SK-N-SH (cell line): Measurements from ENCODE around the gene CADM2. TPM values are rescaled to one million over a fixed set of nuclear protein-coding genes. Genes with fewer than 3 reads are reported as not detected.

Source experiments
- CTCF ChIA-PET: fragments of 300-600, 350-600 bp; formaldehyde crosslinking; extraction: SDS; loops from one replicate; lab custom pipeline; 2021; lab: Yijun Ruan, JAX
- POLR2A ChIA-PET: fragments of 350-600 bp; sonication (Branson Sonifier 250); formaldehyde crosslinking; extraction: SDS; loops from one replicate; lab custom pipeline; 2020; ENCODE audit warnings: antibody characterized with exemption, inconsistent platforms; lab: Yijun Ruan, JAX
- DNase-seq: peaks from one replicate; pipeline ENCODE4 v3.0.0; 2012
- H2AFZ ChIP-seq: fragments of 200-600 bp; sonication (generic); 2 replicates; pipeline ENCODE4 v1.8.1; 2016; ENCODE audit warnings: antibody characterized with exemption, mild to moderate bottlenecking, low read depth
- H3F3A ChIP-seq: fragments of 200-600 bp; sonication (generic); replicated peaks from 2 replicates; pipeline ENCODE3; 2016; ENCODE audit warnings: antibody characterized with exemption, mild to moderate bottlenecking; ENCODE audit not compliant: insufficient read depth
- H3K27ac ChIP-seq, 2 experiments: fragments of 200-500 bp in 1 of 2; fragments of 200-600 bp in 1 of 2; sonication (Bioruptor generic) in 1 of 2; sonication (generic), shearing (Covaris generic) in 1 of 2; 2 replicates each; pipeline versions ENCODE4 v1.5.1 to v1.6.1; 2014 to 2016; ENCODE audit warnings: low read depth in 2 of 2, inconsistent platforms in 1 of 2, low read length in 1 of 2, mild to moderate bottlenecking in 1 of 2, mixed read lengths in 1 of 2
- H3K27me3 ChIP-seq: fragments of 200-600 bp; sonication (generic), shearing (Covaris generic); 2 replicates; pipeline ENCODE4 v1.6.1; 2016; ENCODE audit warnings: mixed run types; ENCODE audit not compliant: insufficient read depth
- H3K36me3 ChIP-seq, 2 experiments: fragments of 200-500 bp in 1 of 2; fragments of 200-600 bp in 1 of 2; sonication (Bioruptor generic) in 1 of 2; sonication (generic) in 1 of 2; replicated peaks in 1 of 2; 2 replicates each; pipeline versions ENCODE3 to v1.5.1; 2014 to 2016; ENCODE audit warnings: low read length in 1 of 2, mild to moderate bottlenecking in 1 of 2; ENCODE audit not compliant: insufficient read depth in 2 of 2, control insufficient read depth in 1 of 2
- H3K4me1 ChIP-seq, 2 experiments: fragments of 200-500 bp in 1 of 2; fragments of 200-600 bp in 1 of 2; sonication (Bioruptor generic) in 1 of 2; sonication (generic), shearing (Covaris generic) in 1 of 2; 2 replicates each; pipeline versions ENCODE4 v1.5.1 to v1.6.1; 2014 to 2016; ENCODE audit warnings: low read depth in 1 of 2, low read length in 1 of 2, mixed run types in 1 of 2; ENCODE audit not compliant: insufficient read depth in 2 of 2, control insufficient read depth in 1 of 2
- H3K4me2 ChIP-seq: fragments of 200-600 bp; sonication (generic), shearing (Covaris generic); 2 replicates; pipeline ENCODE4 v1.6.1; 2017; ENCODE audit warnings: mixed run types
- H3K4me3 ChIP-seq, 2 experiments: fragments of 200-500 bp in 1 of 2; fragments of 200-600 bp in 1 of 2; sonication (Bioruptor generic) in 1 of 2; sonication (generic), shearing (Covaris generic) in 1 of 2; 2 replicates each; pipeline versions ENCODE4 v1.5.1 to v1.8.1; 2014 to 2016; ENCODE audit warnings: low read depth in 2 of 2, inconsistent platforms in 1 of 2, low read length in 1 of 2, mild to moderate bottlenecking in 1 of 2, mixed read lengths in 1 of 2, moderate library complexity in 1 of 2
- H3K79me2 ChIP-seq: fragments of 200-600 bp; sonication (generic); 2 replicates; pipeline ENCODE4 v1.8.1; 2017; ENCODE audit warnings: mild to moderate bottlenecking; ENCODE audit not compliant: insufficient read depth
- H3K9ac ChIP-seq: fragments of 200-600 bp; sonication (generic); 2 replicates; pipeline ENCODE4 v1.6.1; 2017; ENCODE audit warnings: mixed run types
- H3K9me2 ChIP-seq: fragments of 200-600 bp; sonication (generic); 2 replicates; pipeline ENCODE4 v1.6.1; 2017; ENCODE audit warnings: mixed run types
- H3K9me3 ChIP-seq: fragments of 200-600 bp; sonication (generic); 2 replicates; pipeline ENCODE4 v1.6.1; 2017; ENCODE audit warnings: mixed run types, mild to moderate bottlenecking, moderate library complexity
- H4K20me1 ChIP-seq: fragments of 200-600 bp; sonication (generic); 2 replicates; pipeline ENCODE4 v1.6.1; 2017; ENCODE audit warnings: mild to moderate bottlenecking, mixed run types; ENCODE audit not compliant: insufficient read depth
- ELF1 ChIP-seq: IDR thresholded peaks from 2 replicates; pipeline ENCODE4 v1.4.0; 2012
- EP300 ChIP-seq, 2 experiments: IDR thresholded peaks; 2 replicates each; pipeline versions ENCODE4 v1.4.0 to v1.6.1; 2012; ENCODE audit warnings: borderline replicate concordance in 1 of 2, low read depth in 1 of 2, low read length in 1 of 2
- FOXM1 ChIP-seq: IDR thresholded peaks from 2 replicates; pipeline ENCODE4 v1.4.0; 2012; ENCODE audit warnings: low read depth, mild to moderate bottlenecking
- GABPA ChIP-seq: IDR thresholded peaks from 2 replicates; pipeline ENCODE4 v1.4.0; 2012; ENCODE audit warnings: low read depth, mild to moderate bottlenecking
- GATA2 ChIP-seq: sonication (generic); formaldehyde crosslinking; IDR thresholded peaks from 2 replicates; pipeline ENCODE4 v1.5.0; 2020; ENCODE audit warnings: mild to moderate bottlenecking, missing genetic modification reagents
- MAX ChIP-seq: IDR thresholded peaks from 2 replicates; pipeline ENCODE4 v1.4.0; 2012; ENCODE audit warnings: low read depth
- MEF2A ChIP-seq: IDR thresholded peaks from 2 replicates; pipeline ENCODE4 v1.4.0; 2012; ENCODE audit warnings: low read depth, borderline replicate concordance
- MXI1 ChIP-seq: IDR thresholded peaks from 2 replicates; pipeline ENCODE4 v1.6.1; 2012; ENCODE audit warnings: mild to moderate bottlenecking, low read depth, low read length, improper control_type of control experiment
- RCOR1 ChIP-seq: fragments of 150-350 bp; IDR thresholded peaks from 2 replicates; pipeline ENCODE4 v1.6.1; 2017; ENCODE audit warnings: antibody characterized with exemption, low read length
- REST ChIP-seq: IDR thresholded peaks from 2 replicates; pipeline ENCODE4 v1.6.1; 2012; ENCODE audit warnings: mild to moderate bottlenecking, low read depth, low read length, moderate library complexity
- SMC3 ChIP-seq: IDR thresholded peaks from 2 replicates; pipeline ENCODE4 v1.6.1; 2012; ENCODE audit warnings: low read depth, low read length, improper control_type of control experiment
- TCF12 ChIP-seq: IDR thresholded peaks from 2 replicates; pipeline ENCODE4 v1.4.0; 2012
- TEAD4 ChIP-seq: IDR thresholded peaks from 2 replicates; pipeline ENCODE4 v1.4.0; 2012; ENCODE audit warnings: mild to moderate bottlenecking, borderline replicate concordance; ENCODE audit not compliant: insufficient read depth
- ZBTB33 ChIP-seq: IDR thresholded peaks from 2 replicates; pipeline ENCODE4 v1.4.0; 2012; ENCODE audit warnings: low read depth, borderline replicate concordance
- WGBS: methylation state at CpG from one replicate; pipeline ENCODE4 v1.1.6; 2017; ENCODE audit warnings: low lambda C conversion rate; 5-methylcytosine and 5-hydroxymethylcytosine counted together
- polyA plus RNA-seq, 3 experiments: library from polyadenylated mRNA; depleted of rRNA; stranded (reverse); fragments of >200 nt; gene quantifications; 2 replicates each; pipeline ENCODE4 v1.2.3, GENCODE V29; 2012
- TF ChIP-seq, protein P1 (sequence below): IDR thresholded peaks from 2 replicates; pipeline ENCODE4 v1.4.0; 2012; ENCODE audit warnings: low read depth, borderline replicate concordance
- TF ChIP-seq, protein P2 (sequence below): fragments of 150-350 bp; IDR thresholded peaks from 2 replicates; pipeline ENCODE4 v1.6.1; 2016; ENCODE audit warnings: mild to moderate bottlenecking, low read depth, low read length

Gene CADM2
- polyA plus RNA-seq, 1 of the 3 experiments (the other 2 are of a cell fraction) = 0.46 TPM

- TF ChIP-seq, protein P1, sequence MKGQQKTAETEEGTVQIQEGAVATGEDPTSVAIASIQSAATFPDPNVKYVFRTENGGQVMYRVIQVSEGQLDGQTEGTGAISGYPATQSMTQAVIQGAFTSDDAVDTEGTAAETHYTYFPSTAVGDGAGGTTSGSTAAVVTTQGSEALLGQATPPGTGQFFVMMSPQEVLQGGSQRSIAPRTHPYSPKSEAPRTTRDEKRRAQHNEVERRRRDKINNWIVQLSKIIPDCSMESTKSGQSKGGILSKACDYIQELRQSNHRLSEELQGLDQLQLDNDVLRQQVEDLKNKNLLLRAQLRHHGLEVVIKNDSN = no peak
- TF ChIP-seq GABPA (no peak), MAX (no peak), MXI1 (no peak), SMC3 (no peak), ZBTB33 (no peak)
- TF ChIP-seq, all 33 proteins: peak for 0
These were observed 644.6 kb downstream of the CADM2 start (continued) for GRCh38 chr3:85603378-85603777.

- H3K9ac ChIP-seq = no peak overlapping the region
- no peaks in the 10 kb centered on the region for H3K9me3 ChIP-seq
- no peak overlapping the region for H3K4me3 ChIP-seq
- H3K4me2 ChIP-seq = no peak overlapping the region
- ChIA-PET CTCF (no interaction called here), POLR2A (no interaction called here)
- no peaks in the 10 kb centered on the region for H3F3A ChIP-seq
- H2AFZ ChIP-seq = no peak overlapping the region
- TF ChIP-seq GATA2 = no peak
- TF ChIP-seq REST = no peak
- TF ChIP-seq RCOR1 = no peak
- TF ChIP-seq, protein P2, sequence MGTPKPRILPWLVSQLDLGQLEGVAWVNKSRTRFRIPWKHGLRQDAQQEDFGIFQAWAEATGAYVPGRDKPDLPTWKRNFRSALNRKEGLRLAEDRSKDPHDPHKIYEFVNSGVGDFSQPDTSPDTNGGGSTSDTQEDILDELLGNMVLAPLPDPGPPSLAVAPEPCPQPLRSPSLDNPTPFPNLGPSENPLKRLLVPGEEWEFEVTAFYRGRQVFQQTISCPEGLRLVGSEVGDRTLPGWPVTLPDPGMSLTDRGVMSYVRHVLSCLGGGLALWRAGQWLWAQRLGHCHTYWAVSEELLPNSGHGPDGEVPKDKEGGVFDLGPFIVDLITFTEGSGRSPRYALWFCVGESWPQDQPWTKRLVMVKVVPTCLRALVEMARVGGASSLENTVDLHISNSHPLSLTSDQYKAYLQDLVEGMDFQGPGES = no peak
- TF ChIP-seq TEAD4 = no peak
- TF ChIP-seq MAX = no peak
- no peak for TF ChIP-seq MEF2A
- no peak for TF ChIP-seq FOXM1
- no peak for TF ChIP-seq ELF1
- no peak for TF ChIP-seq TCF12
- no peak for TF ChIP-seq EP300 (IDR thresholded peaks at IDR 0.05; ENCODE audit: borderline replicate concordance in 1 of 2, low read depth in 1 of 2, low read length in 1 of 2)
- no peaks in the 10 kb centered on the region for H4K20me1 ChIP-seq
- H3K36me3 ChIP-seq = no peaks in the 10 kb centered on the region
- no peaks in the 10 kb centered on the region for H3K9me2 ChIP-seq
- no peak for DNase-seq
- WGBS = 15% methylated on average over 3 of the region's 3 CpGs
- no peaks in the 10 kb centered on the region for H3K79me2 ChIP-seq
- H3K27me3 ChIP-seq = no peaks in the 10 kb centered on the region
- no peak overlapping the region for H3K27ac ChIP-seq
- H3K4me1 ChIP-seq = no peaks in the 10 kb centered on the region
These were observed 645.9 kb downstream of the CADM2 start for GRCh38 chr3:85604641-85605040.
